Renal cortex interstitium (tissue), 11 donors: ENCODE results near the gene DPY19L1. TPM values are rescaled to one million over a fixed set of nuclear protein-coding genes. Genes with fewer than 3 reads are reported as not detected.
"Not testable (repeated sequence)": the region's sequence is repeated elsewhere in the genome, so short reads cannot be mapped to it uniquely, and the experiment has no call there.

Experiments
- DNase-seq, 11 donors: peaks; one replicate each; pipeline ENCODE4 v3.0.0-alpha.2; 2013; ENCODE audit warnings: low read depth in 9 of 11, low spot score in 4 of 11; ENCODE audit errors: extremely low read depth in 1 of 11
- polyA plus RNA-seq, 3 donors: library from polyadenylated mRNA; unstranded; fragments of 120-200 nt; gene quantifications; one replicate each; pipeline ENCODE4 v1.2.1, GENCODE V29; 2013; ENCODE audit not compliant: insufficient read length in 3 of 3

The DPY19L1 gene
- polyA plus RNA-seq, 3 donors: 25.6 to 44.8 (median 34.2) TPM

DNA sequence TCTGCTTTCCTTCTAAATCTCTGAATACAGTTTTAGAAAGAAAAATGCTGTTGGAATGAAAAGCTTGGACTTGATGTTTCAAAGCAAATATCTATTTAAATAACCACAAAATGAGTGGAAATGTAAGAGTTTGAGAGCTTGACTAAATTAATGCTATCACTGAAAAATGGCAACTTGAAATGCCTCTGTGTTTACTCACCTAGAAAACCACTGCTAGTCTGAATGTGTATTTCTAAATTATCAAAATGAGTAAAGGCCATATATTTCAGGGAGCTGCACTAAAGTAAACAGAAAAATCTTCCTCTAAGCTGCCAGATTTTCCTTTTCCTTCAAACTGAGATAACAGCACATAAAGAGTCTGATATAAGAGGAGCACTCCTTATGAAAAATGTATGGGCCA is 87.9 kb downstream of the DPY19L1 start:
- no peak for DNase-seq

DNA sequence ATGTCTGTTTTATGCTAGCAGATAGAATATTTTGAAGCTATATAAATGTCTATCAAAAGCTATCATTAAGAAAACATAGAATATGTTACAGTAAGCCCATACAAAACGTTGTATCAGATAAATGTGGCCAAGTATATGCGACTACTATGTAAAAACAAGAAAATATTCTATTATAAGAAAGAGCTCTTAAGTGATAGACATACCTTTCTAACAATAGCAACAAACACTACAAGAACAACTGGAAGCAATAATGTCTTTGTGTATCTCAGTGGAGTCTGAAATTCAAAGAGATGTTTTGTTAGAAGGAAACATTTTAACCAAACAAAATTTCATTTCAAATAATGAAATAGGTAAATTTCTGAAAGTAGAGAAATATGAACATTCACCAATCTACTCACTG is 89.9 kb downstream of the DPY19L1 start:
- not testable (repeated sequence) for DNase-seq

- DNase-seq: no peak
Measured at GRCh38 chr7:34946486-34946885, 90.8 kb downstream of the DPY19L1 start.

DNA sequence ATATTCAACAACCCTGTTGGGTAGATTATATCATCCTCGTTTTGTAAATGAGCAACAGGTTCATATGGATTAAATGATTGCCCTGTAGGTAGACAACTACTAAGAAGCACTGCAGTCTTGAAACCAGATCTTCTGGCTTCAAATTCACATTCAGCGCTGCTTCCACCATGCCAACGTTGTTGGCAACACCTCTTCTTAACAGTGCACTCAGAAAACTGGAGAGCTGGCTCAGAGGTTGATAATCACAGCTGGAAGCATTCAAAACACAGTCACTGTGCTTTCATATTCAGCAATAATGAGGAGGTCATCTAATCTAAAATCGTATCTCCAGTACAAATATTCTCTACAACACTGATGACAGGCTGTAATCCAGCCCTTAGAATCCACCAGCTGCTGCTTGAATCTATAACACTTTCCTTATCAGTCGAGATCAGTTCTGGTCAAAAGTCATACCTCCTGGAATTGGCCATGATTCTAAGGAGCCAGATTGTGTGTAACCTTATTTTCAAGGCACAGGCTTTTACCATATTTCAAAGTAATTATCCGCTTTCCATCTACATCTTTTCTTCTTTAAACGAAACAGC is 91.3 kb downstream of the DPY19L1 start:
- DNase-seq: not testable (repeated sequence)

DNA sequence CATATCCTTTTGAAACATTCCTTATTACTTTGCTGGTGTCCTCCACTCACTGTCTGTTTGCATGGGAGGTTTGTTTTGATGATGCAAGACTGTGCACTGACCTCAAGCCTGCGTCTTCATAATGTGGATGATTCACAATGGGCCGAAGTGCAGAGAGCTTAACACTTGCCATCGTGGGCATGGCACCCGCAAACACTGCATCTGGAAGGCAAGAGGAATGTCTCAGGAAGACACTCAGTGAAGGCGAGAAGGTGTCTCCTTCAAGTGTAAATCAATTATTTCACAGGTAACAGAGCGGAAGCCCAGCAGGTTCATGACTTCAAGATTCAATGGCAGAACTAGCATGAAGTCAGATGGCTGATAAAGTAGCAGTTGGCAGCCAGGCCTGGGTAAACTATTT is 98.1 kb downstream of the DPY19L1 start:
- DNase-seq: no peak

DNA sequence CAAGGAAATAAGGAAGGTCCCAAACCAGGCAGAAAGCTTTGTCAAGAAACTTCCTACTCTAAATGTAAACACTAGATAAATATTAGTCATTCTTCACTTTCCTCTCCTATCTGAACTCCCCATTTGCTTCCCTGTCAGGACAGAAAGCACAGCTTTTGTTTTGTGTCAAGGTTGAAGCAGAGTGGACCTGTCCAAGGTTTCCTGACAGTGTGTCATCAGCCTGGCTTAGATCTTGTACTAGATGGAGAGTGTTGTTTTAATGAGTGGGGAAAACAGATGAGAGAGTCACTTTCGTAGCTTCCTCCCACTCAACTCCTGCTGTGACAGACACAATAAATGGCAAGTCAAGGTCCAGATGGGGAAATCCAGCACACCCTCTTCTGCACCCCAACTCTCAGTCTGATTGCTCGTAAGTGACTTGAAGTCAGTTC is 101.5 kb downstream of the DPY19L1 start:
- not testable (repeated sequence) for DNase-seq

DNA sequence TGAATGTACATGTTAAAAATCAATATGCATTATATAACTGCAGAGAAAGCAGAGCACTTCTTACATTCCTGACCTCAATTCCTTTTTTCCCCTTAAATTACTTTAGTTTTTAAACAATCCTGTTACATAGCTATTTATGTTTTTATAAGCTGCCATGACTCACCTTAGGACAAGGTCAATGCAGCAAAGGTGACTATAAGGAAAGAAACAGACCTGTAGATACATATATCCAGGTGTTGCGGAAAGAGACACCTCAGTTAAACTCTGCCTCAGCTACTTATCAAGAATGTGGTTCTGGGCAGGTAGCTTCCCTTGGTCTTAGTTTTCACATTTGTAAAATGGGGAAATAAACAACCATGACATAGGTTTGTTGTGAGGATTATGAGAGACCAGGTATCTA is 105.5 kb downstream of the DPY19L1 start:
- no peak for DNase-seq

GRCh38 chr7:34929783-34930182 is 107.5 kb downstream of the DPY19L1 start:
- DNase-seq: not testable (repeated sequence)

DNA sequence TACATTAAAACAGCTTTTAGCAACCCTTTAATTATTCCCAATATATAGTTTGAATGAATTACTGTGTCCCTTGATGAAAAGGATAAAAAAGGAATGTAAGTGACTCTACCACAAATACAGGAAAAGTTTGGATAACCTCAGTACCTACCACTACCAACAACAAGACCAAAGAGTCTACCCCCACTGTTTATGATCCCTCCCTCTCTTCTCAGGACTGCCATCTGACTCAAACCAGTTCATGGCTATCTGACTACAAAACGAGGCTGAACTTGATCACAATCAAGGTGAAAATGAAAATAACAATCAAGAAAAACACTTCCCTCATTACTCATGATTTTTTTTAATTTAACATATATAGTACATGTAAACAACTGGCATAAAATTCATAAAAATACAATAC is 108.7 kb downstream of the DPY19L1 start:
- DNase-seq: no peak

- peak in 4 of 11 donors; percentile 2 to 7 (median 2) for DNase-seq
Measured at GRCh38 chr7:34928052-34928451, 109.2 kb downstream of the DPY19L1 start.

DNA sequence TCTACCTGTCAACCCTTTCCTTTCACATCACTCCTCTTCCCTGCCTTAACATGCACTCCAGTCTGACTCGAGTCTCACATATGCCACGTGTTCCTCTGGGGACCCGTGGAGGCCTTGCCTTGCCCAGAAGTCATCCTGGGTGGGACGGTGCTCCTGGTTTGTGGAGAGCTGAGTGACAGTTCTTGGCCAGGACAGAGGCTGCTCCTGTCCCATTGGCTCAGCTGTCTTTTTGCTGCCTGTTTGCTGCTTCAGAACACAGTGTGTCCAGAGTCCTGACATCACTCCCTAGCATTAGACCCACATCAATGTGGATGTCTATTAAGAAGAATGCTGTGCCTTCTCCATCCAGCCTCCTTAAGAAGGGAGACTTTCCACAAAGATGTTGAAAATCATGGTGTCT is 116.8 kb downstream of the DPY19L1 start:
- not testable (repeated sequence) for DNase-seq

DNA sequence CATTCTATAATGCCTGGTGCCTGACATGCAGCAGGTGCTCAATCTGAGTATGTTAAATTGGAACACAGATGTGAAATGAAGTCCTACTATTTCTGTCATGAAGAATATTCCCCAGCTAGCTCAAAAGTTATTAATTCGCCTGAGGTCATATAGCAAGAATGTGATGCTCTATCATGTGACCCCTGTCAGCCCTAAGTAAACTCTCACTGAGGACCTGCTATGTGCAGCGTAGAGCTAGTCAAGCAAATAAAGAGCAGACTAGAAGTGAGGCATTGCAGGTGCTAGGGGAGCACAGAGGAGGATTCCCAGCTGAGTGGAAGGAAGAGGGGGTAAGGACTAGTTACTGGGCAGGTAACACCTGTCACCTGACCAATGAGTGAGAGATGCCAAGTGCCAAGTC is 118.2 kb downstream of the DPY19L1 start:
- not testable (repeated sequence) for DNase-seq

DNA sequence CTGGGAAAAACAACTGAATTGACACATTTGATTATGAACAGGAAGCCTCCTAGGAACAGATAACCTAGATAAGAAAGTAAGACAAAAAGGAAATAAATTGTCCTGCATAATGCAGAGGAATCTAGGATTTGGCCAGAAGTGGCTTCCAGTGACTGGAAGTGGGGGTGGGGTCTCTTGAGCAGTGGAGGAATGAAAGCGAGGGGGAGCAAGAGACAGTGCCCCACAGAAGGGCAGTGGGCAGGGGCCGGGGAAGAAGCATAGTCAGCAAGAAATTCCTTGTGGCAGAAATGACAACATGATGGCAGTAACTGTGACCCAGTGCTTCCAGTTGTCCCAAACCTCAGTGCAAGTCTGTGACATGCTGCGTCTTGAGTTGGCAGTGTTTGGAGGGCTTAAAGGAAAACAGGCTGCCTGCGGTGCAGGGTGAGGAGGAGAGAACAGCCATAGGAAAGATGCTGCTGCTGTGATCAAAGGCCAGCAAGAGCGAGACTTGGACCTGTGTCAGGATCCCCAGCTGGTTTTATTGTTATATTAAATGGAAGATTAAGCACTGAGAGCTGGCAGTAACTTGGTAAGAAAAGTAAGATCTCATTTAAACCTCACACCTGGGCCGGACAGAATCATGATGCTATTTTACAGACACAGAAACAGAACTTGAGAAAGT is 119.0 kb downstream of the DPY19L1 start:
- not testable (repeated sequence) for DNase-seq

GRCh38 chr7:34917515-34917914 is 119.8 kb downstream of the DPY19L1 start:
- DNase-seq: not testable (repeated sequence)

- DNase-seq: no peak
Measured at GRCh38 chr7:34916267-34916666, 121.0 kb downstream of the DPY19L1 start.

GRCh38 chr7:34912236-34912635 is 125.0 kb downstream of the DPY19L1 start:
- DNase-seq: no peak

DNA sequence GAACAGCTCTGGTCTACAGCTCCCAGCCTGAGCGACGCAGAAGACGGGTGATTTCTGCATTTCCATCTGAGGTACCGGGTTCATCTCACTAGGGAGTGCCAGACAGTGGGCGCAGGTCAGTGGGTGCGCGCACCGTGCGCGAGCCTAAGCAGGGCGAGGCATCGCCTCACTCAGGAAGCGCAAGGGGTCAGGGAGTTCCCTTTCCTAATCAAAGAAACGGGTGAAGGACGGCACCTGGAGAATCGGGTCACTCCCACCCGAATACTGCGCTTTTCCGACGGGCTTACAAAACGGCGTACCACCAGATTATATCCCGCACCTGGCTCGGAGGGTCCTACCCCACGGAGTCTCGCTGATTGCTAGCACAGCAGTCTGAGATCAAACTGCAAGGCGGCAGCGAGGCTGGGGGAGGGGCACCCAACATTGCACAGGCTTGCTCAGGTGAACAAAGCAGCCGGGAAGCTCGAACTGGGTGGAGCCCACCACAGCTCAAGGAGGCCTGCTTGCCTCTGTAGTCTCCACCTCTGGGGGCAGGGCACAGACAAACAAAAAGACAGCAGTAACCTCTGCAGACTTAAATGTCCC is 130.9 kb downstream of the DPY19L1 start:
- peak in 1 of 11 donors; percentile 1 for DNase-seq

GRCh38 chr7:34904987-34905386 is 132.3 kb downstream of the DPY19L1 start:
- DNase-seq: no peak

GRCh38 chr7:34903921-34904320 is 133.4 kb downstream of the DPY19L1 start:
- not testable (repeated sequence) for DNase-seq

GRCh38 chr7:34902182-34902581 is 135.1 kb downstream of the DPY19L1 start:
- DNase-seq: no peak
